Measurements from ENCODE around the gene CEP295NL. TPM values are rescaled to one million over a fixed set of nuclear protein-coding genes. Genes with fewer than 3 reads are reported as not detected.

Gene CEP295NL
- polyA plus RNA-seq, 2 of the 4 experiments (the other 2 are of a cell fraction), result 0.10 to 0.13 TPM

DNA sequence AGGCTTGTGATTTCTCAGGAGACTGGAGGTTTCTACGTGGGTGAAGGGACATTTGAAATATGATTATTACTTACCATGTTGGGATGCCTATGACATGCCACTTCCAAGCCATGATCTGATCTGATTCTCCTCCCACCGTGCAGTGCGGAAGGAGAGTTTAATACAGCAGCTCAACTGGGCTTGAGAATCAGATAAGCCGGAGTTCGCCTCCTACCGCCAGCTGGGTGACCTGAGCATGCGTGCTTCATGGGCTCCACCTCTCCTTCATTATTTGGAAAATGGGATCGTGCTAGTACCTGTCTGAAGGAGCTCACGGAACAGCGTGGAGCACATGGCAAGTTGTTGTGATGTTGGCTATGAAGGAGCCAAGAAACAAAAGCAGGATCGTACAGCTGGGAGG is 34.6 kb upstream of the CEP295NL start:
- no peak for ATAC-seq
- DNase-seq (ENCODE audit: low read depth in 1 of 2, low spot score in 1 of 2), result no peak
- WGBS (ENCODE audit: missing lambda C conversion rate), result 94% methylated on average over 11 of the region's 11 CpGs
- H3K4me3 ChIP-seq, result no peak overlapping the region
- CTCF ChIA-PET, result interaction anchor here (0.7 to 13.7 kb wide), 9 partner anchors 12 to 72 kb away, joined by 3 to 169 read pairs (median 5); partner anchors contain the start of gene CEP295NL
- H3K4me1 ChIP-seq, result peaks cover 46% of the 10 kb centered on the region
- no peaks in the 10 kb centered on the region for H3K9me3 ChIP-seq
- peak overlapping the region in 1 of 2 experiments; percentile 91; a peak in 2 of 6 replicates for H3K27ac ChIP-seq
- no peak overlapping the region for H3K4me2 ChIP-seq
- TF ChIP-seq SMC3 (IDR thresholded peaks at IDR 0.05) (no peak), POLR2A (IDR thresholded peaks at IDR 0.05; ENCODE audit: low read length) (no peak), MYC (IDR thresholded peaks at IDR 0.05; ENCODE audit: borderline replicate concordance, low read length) (no peak), ZC3H11A (IDR thresholded peaks at IDR 0.05) (no peak), NPAS2 (CRISPR knock-in tag; IDR thresholded peaks at IDR 0.05; ENCODE audit: borderline replicate concordance) (no peak), FOSB (CRISPR knock-in tag; IDR thresholded peaks at IDR 0.05) (no peak), RCOR1 (IDR thresholded peaks at IDR 0.05; ENCODE audit: low read depth, low read length) (no peak), CHD4 (IDR thresholded peaks at IDR 0.05; ENCODE audit: borderline replicate concordance) (no peak), MAFK (IDR thresholded peaks at IDR 0.05; ENCODE audit: partially characterized antibody) (no peak), ZNF302 (CRISPR knock-in tag; IDR thresholded peaks at IDR 0.05) (no peak)
- TF ChIP-seq, protein P1, sequence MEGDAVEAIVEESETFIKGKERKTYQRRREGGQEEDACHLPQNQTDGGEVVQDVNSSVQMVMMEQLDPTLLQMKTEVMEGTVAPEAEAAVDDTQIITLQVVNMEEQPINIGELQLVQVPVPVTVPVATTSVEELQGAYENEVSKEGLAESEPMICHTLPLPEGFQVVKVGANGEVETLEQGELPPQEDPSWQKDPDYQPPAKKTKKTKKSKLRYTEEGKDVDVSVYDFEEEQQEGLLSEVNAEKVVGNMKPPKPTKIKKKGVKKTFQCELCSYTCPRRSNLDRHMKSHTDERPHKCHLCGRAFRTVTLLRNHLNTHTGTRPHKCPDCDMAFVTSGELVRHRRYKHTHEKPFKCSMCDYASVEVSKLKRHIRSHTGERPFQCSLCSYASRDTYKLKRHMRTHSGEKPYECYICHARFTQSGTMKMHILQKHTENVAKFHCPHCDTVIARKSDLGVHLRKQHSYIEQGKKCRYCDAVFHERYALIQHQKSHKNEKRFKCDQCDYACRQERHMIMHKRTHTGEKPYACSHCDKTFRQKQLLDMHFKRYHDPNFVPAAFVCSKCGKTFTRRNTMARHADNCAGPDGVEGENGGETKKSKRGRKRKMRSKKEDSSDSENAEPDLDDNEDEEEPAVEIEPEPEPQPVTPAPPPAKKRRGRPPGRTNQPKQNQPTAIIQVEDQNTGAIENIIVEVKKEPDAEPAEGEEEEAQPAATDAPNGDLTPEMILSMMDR (IDR thresholded peaks at IDR 0.05), result no peak
- TF ChIP-seq, protein P2, sequence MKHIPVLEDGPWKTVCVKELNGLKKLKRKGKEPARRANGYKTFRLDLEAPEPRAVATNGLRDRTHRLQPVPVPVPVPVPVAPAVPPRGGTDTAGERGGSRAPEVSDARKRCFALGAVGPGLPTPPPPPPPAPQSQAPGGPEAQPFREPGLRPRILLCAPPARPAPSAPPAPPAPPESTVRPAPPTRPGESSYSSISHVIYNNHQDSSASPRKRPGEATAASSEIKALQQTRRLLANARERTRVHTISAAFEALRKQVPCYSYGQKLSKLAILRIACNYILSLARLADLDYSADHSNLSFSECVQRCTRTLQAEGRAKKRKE (CRISPR knock-in tag; IDR thresholded peaks at IDR 0.05; ENCODE audit: low read depth), result no peak
- TF ChIP-seq, protein P3, sequence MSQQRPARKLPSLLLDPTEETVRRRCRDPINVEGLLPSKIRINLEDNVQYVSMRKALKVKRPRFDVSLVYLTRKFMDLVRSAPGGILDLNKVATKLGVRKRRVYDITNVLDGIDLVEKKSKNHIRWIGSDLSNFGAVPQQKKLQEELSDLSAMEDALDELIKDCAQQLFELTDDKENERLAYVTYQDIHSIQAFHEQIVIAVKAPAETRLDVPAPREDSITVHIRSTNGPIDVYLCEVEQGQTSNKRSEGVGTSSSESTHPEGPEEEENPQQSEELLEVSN (IDR thresholded peaks at IDR 0.05; ENCODE audit: borderline replicate concordance, low read depth), result no peak
- POLR2A ChIA-PET, result interaction anchor here (0.7 kb wide), 1 partner anchor 337 kb away, joined by 3 read pairs; no protein-coding TSS in a partner anchor
- no peak for FAIRE-seq

DNA sequence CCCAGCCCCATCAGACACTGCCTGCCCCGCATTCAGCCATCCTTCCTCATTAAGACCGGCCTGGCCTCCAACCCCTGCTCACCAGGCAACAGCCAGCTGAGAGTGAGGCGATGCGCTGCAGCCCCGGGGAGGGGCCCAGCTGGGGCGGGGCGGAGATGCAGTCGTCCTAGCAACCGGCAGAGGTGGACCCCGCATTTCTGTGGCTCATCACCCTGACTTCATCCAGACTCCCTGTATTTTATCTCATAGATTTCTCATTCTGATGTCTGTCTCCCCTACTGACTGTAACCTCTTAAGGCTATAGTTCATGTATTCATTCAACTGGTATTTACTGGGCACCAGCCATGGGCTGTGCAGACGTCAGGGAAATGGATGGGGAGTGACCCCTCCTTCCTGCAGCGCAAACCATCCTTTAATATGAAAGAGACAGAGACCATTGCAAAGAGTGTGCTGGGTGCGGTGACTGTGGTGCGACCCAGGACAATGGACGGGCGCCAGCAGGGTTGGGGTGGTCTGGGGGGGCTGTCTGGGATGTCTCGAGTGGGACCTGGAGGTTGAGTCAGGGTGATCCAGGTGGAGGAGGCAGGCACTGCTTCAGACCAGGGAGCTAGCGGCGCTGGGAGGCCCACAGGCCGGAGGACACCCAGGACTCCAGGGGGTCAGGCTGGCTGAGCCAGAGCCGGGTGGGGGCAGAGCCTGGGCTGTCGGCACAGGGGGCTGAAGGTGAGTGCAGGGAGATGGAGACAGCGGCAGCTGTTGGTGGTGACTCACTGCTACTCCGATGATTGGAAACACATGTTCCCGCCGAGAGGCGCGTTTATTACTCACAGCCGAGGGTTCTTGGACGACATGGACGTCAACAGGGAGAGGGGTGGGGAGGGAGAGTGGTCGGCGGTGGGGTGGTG is 32.7 kb upstream of the CEP295NL start:
- Histone ChIP-seq H3K9me3 (no peaks in the 10 kb centered on the region), H3K4me2 (peak overlapping the region; percentile 89), H3K27ac (peak overlapping the region; percentile 91 to 97), H3K4me1 (peaks cover 51% of the 10 kb centered on the region), H3K4me3 (no peak overlapping the region)
- DNase-seq (ENCODE audit: low read depth in 1 of 2, low spot score in 1 of 2), result peak; percentile 82 to 84
- ATAC-seq, result peak; percentile 37 to 57
- WGBS (ENCODE audit: missing lambda C conversion rate), result 42% methylated on average over 33 of the region's 33 CpGs
- peak; percentile 51 for FAIRE-seq
- CTCF ChIA-PET, result interaction anchor here (0.9 to 13.7 kb wide), 8 partner anchors 13 to 70 kb away, joined by 3 to 169 read pairs (median 6); no protein-coding TSS in a partner anchor
- POLR2A ChIA-PET, result interaction anchor here (1.0 to 3.5 kb wide), 5 partner anchors 11 to 84 kb away, joined by 3 to 20 read pairs (median 4); partner anchors contain the start of gene TIMP2
- no peak for TF ChIP-seq HOXA7 (CRISPR knock-in tag; IDR thresholded peaks at IDR 0.05)
- TF ChIP-seq HOXB13 (CRISPR knock-in tag; IDR thresholded peaks at IDR 0.05; ENCODE audit: low read depth), result no peak
- peak; percentile 56 for TF ChIP-seq GATA3 (IDR thresholded peaks at IDR 0.05; ENCODE audit: borderline replicate concordance)
- TF ChIP-seq FOSL2 (IDR thresholded peaks at IDR 0.05), result peak; percentile 66; the same call in 1 of the 2 replicates
- TF ChIP-seq FOSL2 (CRISPR knock-in tag; IDR thresholded peaks at IDR 0.05), result peak; percentile 91
- 0 out of 3 replicates have a peak, but pooled peaks have one; percentile 7 for TF ChIP-seq SMC3 (IDR thresholded peaks at IDR 0.05)
- no peak for TF ChIP-seq ZFP36 (IDR thresholded peaks at IDR 0.05; ENCODE audit: borderline replicate concordance, partially characterized antibody)
- TF ChIP-seq HEYL (CRISPR knock-in tag; IDR thresholded peaks at IDR 0.05), result no peak
- TF ChIP-seq, protein P4, sequence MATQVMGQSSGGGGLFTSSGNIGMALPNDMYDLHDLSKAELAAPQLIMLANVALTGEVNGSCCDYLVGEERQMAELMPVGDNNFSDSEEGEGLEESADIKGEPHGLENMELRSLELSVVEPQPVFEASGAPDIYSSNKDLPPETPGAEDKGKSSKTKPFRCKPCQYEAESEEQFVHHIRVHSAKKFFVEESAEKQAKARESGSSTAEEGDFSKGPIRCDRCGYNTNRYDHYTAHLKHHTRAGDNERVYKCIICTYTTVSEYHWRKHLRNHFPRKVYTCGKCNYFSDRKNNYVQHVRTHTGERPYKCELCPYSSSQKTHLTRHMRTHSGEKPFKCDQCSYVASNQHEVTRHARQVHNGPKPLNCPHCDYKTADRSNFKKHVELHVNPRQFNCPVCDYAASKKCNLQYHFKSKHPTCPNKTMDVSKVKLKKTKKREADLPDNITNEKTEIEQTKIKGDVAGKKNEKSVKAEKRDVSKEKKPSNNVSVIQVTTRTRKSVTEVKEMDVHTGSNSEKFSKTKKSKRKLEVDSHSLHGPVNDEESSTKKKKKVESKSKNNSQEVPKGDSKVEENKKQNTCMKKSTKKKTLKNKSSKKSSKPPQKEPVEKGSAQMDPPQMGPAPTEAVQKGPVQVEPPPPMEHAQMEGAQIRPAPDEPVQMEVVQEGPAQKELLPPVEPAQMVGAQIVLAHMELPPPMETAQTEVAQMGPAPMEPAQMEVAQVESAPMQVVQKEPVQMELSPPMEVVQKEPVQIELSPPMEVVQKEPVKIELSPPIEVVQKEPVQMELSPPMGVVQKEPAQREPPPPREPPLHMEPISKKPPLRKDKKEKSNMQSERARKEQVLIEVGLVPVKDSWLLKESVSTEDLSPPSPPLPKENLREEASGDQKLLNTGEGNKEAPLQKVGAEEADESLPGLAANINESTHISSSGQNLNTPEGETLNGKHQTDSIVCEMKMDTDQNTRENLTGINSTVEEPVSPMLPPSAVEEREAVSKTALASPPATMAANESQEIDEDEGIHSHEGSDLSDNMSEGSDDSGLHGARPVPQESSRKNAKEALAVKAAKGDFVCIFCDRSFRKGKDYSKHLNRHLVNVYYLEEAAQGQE (IDR thresholded peaks at IDR 0.05), result no peak
- no peak for TF ChIP-seq ESRRA (IDR thresholded peaks at IDR 0.05; ENCODE audit: borderline replicate concordance, low read length)
- TF ChIP-seq CBX2 (IDR thresholded peaks at IDR 0.05; ENCODE audit: borderline replicate concordance, low read depth), result no peak
- TF ChIP-seq POLR2AphosphoS2 (conservative IDR thresholded peaks at IDR 0.05; ENCODE audit: low read length), result no peak
- no peak for TF ChIP-seq ZC3H11A (IDR thresholded peaks at IDR 0.05)
- peak; percentile 62; the same call in 1 of the 2 replicates for TF ChIP-seq JUNB (IDR thresholded peaks at IDR 0.05)
- TF ChIP-seq, protein P3 (IDR thresholded peaks at IDR 0.05; ENCODE audit: borderline replicate concordance, low read depth), result peak; percentile 73
- TF ChIP-seq RAD21 (conservative IDR thresholded peaks at IDR 0.05 in 1 of 2, IDR thresholded peaks at IDR 0.05 in 1 of 2), result no peak
- no peak for TF ChIP-seq SREBF2 (IDR thresholded peaks at IDR 0.05)
- TF ChIP-seq, protein P5, sequence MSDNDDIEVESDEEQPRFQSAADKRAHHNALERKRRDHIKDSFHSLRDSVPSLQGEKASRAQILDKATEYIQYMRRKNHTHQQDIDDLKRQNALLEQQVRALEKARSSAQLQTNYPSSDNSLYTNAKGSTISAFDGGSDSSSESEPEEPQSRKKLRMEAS (IDR thresholded peaks at IDR 0.05), result peak; percentile 84

All from A549 (cell line).